Measurements from ENCODE around the gene PPBP. TPM values are rescaled to one million over a fixed set of nuclear protein-coding genes. Genes with fewer than 3 reads are reported as not detected.

PPBP gene
- total RNA-seq, 4 donors from 2014 or later = 10.1 TPM; not detected in 3

- 89% methylated on average over 3 of the region's 3 CpGs for WGBS
Measured at GRCh38 chr4:74009307-74009706, 21.3 kb upstream of the PPBP start.

GRCh38 chr4:74006009-74006476 is 18.1 kb upstream of the PPBP start:
- no peaks in the 10 kb centered on the region for H3K4me1 ChIP-seq
- no peaks in the 10 kb centered on the region for H3K27me3 ChIP-seq
- H3K4me3 ChIP-seq = no peak overlapping the region
- no peaks in the 10 kb centered on the region for H3K9me3 ChIP-seq
- no peaks in the 10 kb centered on the region for H3K36me3 ChIP-seq
- no peak for DNase-seq (ENCODE audit: extremely low spot score)
- no peak overlapping the region for H3K27ac ChIP-seq (replicated peaks in 1 of 4)
- 75% methylated on average over 2 of the region's 2 CpGs for WGBS
- TF ChIP-seq POLR2A (IDR thresholded peaks at IDR 0.05; ENCODE audit: low read depth) (no peak), CTCF (IDR thresholded peaks at IDR 0.05) (no peak), POLR2AphosphoS5 (IDR thresholded peaks at IDR 0.05) (no peak)
- intact Hi-C loops (cut with DNase I) = no loop called here

More at GRCh38 chr4:74009307-74009706, 21.3 kb upstream of the PPBP start:
- no peak for DNase-seq (ENCODE audit: extremely low spot score)
- Histone ChIP-seq H3K27ac (replicated peaks in 1 of 4) (no peak overlapping the region), H3K4me1 (no peaks in the 10 kb centered on the region), H3K4me3 (no peak overlapping the region), H3K27me3 (no peaks in the 10 kb centered on the region), H3K36me3 (no peaks in the 10 kb centered on the region), H3K9me3 (no peaks in the 10 kb centered on the region)
- intact Hi-C loops (cut with DNase I) = no loop called here
- TF ChIP-seq POLR2AphosphoS5 (IDR thresholded peaks at IDR 0.05) (no peak), EP300 (IDR thresholded peaks at IDR 0.05) (no peak), CTCF (IDR thresholded peaks at IDR 0.05) (no peak), POLR2A (IDR thresholded peaks at IDR 0.05; ENCODE audit: low read depth) (no peak)

- no peak for DNase-seq (ENCODE audit: extremely low spot score)
- no peaks in the 10 kb centered on the region for H3K9me3 ChIP-seq
- no peaks in the 10 kb centered on the region for H3K36me3 ChIP-seq
- no peak for TF ChIP-seq POLR2AphosphoS5 (IDR thresholded peaks at IDR 0.05)
- no peak for TF ChIP-seq EP300 (IDR thresholded peaks at IDR 0.05)
- no peak for TF ChIP-seq POLR2A (IDR thresholded peaks at IDR 0.05; ENCODE audit: low read depth)
- no peak overlapping the region for H3K4me3 ChIP-seq
- H3K27me3 ChIP-seq = no peaks in the 10 kb centered on the region
- no peaks in the 10 kb centered on the region for H3K4me1 ChIP-seq
- intact Hi-C loops (cut with DNase I) = no loop called here
- no peak overlapping the region for H3K27ac ChIP-seq (replicated peaks in 1 of 4)
- 27% methylated on average over 3 of the region's 3 CpGs for WGBS
Measured at GRCh38 chr4:74005528-74005927, 17.5 kb upstream of the PPBP start.

GRCh38 chr4:74004668-74005067 is 16.7 kb upstream of the PPBP start:
- no peak for TF ChIP-seq EP300 (IDR thresholded peaks at IDR 0.05)
- no peak for TF ChIP-seq CTCF (IDR thresholded peaks at IDR 0.05)
- TF ChIP-seq POLR2AphosphoS5 (IDR thresholded peaks at IDR 0.05) = no peak
- TF ChIP-seq POLR2A (IDR thresholded peaks at IDR 0.05; ENCODE audit: low read depth) = no peak

GRCh38 chr4:74000301-74000700 is 12.3 kb upstream of the PPBP start:
- no peaks in the 10 kb centered on the region for H3K9me3 ChIP-seq
- H3K4me1 ChIP-seq = peaks cover 0 to 10% (median 8%) of the 10 kb centered on the region in 4 donors
- no peak for DNase-seq (ENCODE audit: extremely low spot score)
- H3K4me3 ChIP-seq = no peak overlapping the region
- no peak overlapping the region for H3K27ac ChIP-seq (replicated peaks in 1 of 4)
- H3K27me3 ChIP-seq = peaks cover 0 to 23% (median 0%) of the 10 kb centered on the region in 4 donors
- no peaks in the 10 kb centered on the region for H3K36me3 ChIP-seq
- 88% methylated on average over 6 of the region's 6 CpGs for WGBS
- no peak for TF ChIP-seq EP300 (IDR thresholded peaks at IDR 0.05)
- no peak for TF ChIP-seq CTCF (IDR thresholded peaks at IDR 0.05)
- TF ChIP-seq POLR2A (IDR thresholded peaks at IDR 0.05; ENCODE audit: low read depth) = no peak
- TF ChIP-seq POLR2AphosphoS5 (IDR thresholded peaks at IDR 0.05) = no peak
- intact Hi-C loops (cut with DNase I) = no loop called here

More at GRCh38 chr4:74004668-74005067, 16.7 kb upstream of the PPBP start:
- Histone ChIP-seq H3K27ac (replicated peaks in 1 of 4) (no peak overlapping the region), H3K9me3 (no peaks in the 10 kb centered on the region), H3K4me1 (no peaks in the 10 kb centered on the region), H3K4me3 (no peak overlapping the region), H3K27me3 (no peaks in the 10 kb centered on the region), H3K36me3 (no peaks in the 10 kb centered on the region)
- no peak for DNase-seq (ENCODE audit: extremely low spot score)
- intact Hi-C loops (cut with DNase I) = no loop called here
- WGBS = 54% methylated on average over 4 of the region's 4 CpGs
